H1 (cell line): ENCODE data around the gene CUX1. TPM values are rescaled to one million over a fixed set of nuclear protein-coding genes. Genes with fewer than 3 reads are reported as not detected.

Source experiments
- CTCF ChIA-PET: fragments of 300-600 bp; sonication (Branson Sonifier 250); formaldehyde crosslinking; loops from one replicate; lab custom pipeline; 2021; ENCODE audit not compliant: partially characterized antibody; lab: Charles Lee
- POLR2A ChIA-PET: fragments of 300-600 bp; sonication (Branson Sonifier 250); formaldehyde crosslinking; loops from one replicate; lab custom pipeline; 2021; ENCODE audit warnings: inconsistent platforms; ENCODE audit not compliant: partially characterized antibody; lab: Charles Lee
- DNase-seq, 2 experiments: peaks; one replicate each; pipeline versions ENCODE4 v3.0.0 to v3.0.0-alpha.2; 2010 to 2022; ENCODE audit warnings: low spot score in 2 of 2, low read depth in 1 of 2, mixed read lengths in 1 of 2
- FAIRE-seq: peaks from 2 replicates; lab custom pipeline; 2011; peaks lifted over from hg19 to GRCh38; lab: Jason Lieb, UNC
- H2AFZ ChIP-seq: 2 replicates; pipeline ENCODE4 v1.8.1; 2012; ENCODE audit warnings: low read length, inconsistent platforms
- H2AK5ac ChIP-seq: 2 replicates; pipeline ENCODE4 v1.6.1; 2013; ENCODE audit warnings: low read depth, low read length
- H2BK120ac ChIP-seq: replicated peaks from 2 replicates; pipeline ENCODE3; 2013; ENCODE audit warnings: low read depth, low read length, inconsistent platforms
- H2BK12ac ChIP-seq: 2 replicates; pipeline ENCODE4 v1.6.1; 2013; ENCODE audit warnings: low read depth, low read length
- H2BK15ac ChIP-seq: 2 replicates; pipeline ENCODE4 v1.6.1; 2013; ENCODE audit warnings: low read length
- H2BK20ac ChIP-seq: 2 replicates; pipeline ENCODE4 v1.6.1; 2013; ENCODE audit warnings: low read length
- H2BK5ac ChIP-seq: 2 replicates; pipeline ENCODE4 v1.6.1; 2013; ENCODE audit warnings: low read depth, low read length
- H3K14ac ChIP-seq: 2 replicates; pipeline ENCODE4 v1.6.1; 2013; ENCODE audit warnings: inconsistent platforms; ENCODE audit not compliant: insufficient read length
- H3K18ac ChIP-seq: 2 replicates; pipeline ENCODE4 v1.6.1; 2013; ENCODE audit warnings: low read length; ENCODE audit errors: extremely low read depth
- H3K23ac ChIP-seq: 2 replicates; pipeline ENCODE4 v1.6.1; 2013; ENCODE audit warnings: inconsistent platforms; ENCODE audit not compliant: insufficient read length
- H3K23me2 ChIP-seq: 2 replicates; pipeline ENCODE4 v1.6.1; 2013; ENCODE audit warnings: low read depth, low read length
- H3K27ac ChIP-seq: 2 replicates; pipeline ENCODE4 v1.6.1; 2011; ENCODE audit warnings: low read depth, low read length, inconsistent platforms
- H3K27me3 ChIP-seq, 4 experiments: replicated peaks in 1 of 4; 1 replicate in 1 of 4; 2 replicates in 3 of 4; pipeline versions ENCODE4 v1.6.1 to v1.8.1; 2011 to 2013; ENCODE audit warnings: low read length in 3 of 4, mild to moderate bottlenecking in 3 of 4, inconsistent platforms in 2 of 4, mixed read lengths in 2 of 4, moderate library complexity in 1 of 4; ENCODE audit not compliant: control insufficient read depth in 3 of 4, insufficient read depth in 3 of 4; ENCODE audit errors: extremely low read depth in 1 of 4
- H3K36me3 ChIP-seq, 4 experiments: 2 replicates each; pipeline versions ENCODE4 v1.6.1 to v1.8.1; 2011 to 2013; ENCODE audit warnings: mild to moderate bottlenecking in 4 of 4, low read length in 3 of 4, moderate library complexity in 2 of 4, control low read depth in 1 of 4, inconsistent platforms in 1 of 4; ENCODE audit not compliant: insufficient read depth in 4 of 4, control insufficient read depth in 2 of 4
- H3K4ac ChIP-seq: replicated peaks from 2 replicates; pipeline ENCODE3; 2013; ENCODE audit warnings: low read length, low read depth, mixed read lengths, inconsistent platforms; ENCODE audit not compliant: insufficient read length
- H3K4me1 ChIP-seq, 4 experiments: replicated peaks in 1 of 4; 1 replicate in 1 of 4; 2 replicates in 3 of 4; pipeline versions ENCODE4 v1.6.1 to v1.8.1; 2011 to 2013; ENCODE audit warnings: low read length in 3 of 4, inconsistent platforms in 2 of 4, mixed read lengths in 1 of 4; ENCODE audit not compliant: insufficient read depth in 4 of 4, control insufficient read depth in 3 of 4
- H3K4me2 ChIP-seq, 2 experiments: 2 replicates each; pipeline versions ENCODE4 v1.6.1 to v1.8.1; 2011 to 2013; ENCODE audit warnings: low read depth in 2 of 2, low read length in 2 of 2, control low read depth in 1 of 2, inconsistent platforms in 1 of 2, mild to moderate bottlenecking in 1 of 2; ENCODE audit not compliant: insufficient read depth in 1 of 2
- H3K4me3 ChIP-seq, 4 experiments: fragments of 200-600, 300-600 bp in 1 of 4; sonication (generic), shearing (Covaris generic), sonication (Bioruptor Twin) in 1 of 4; 2 replicates each; pipeline versions ENCODE4 v1.5.1 to v1.8.1; 2011 to 2016; ENCODE audit warnings: low read length in 4 of 4, low read depth in 3 of 4, control low read depth in 2 of 4, inconsistent platforms in 2 of 4, mild to moderate bottlenecking in 2 of 4, mixed read lengths in 1 of 4, moderate library complexity in 1 of 4; ENCODE audit not compliant: insufficient read depth in 2 of 4; ENCODE audit errors: extremely low read depth in 1 of 4
- H3K56ac ChIP-seq: replicated peaks from 2 replicates; pipeline ENCODE3; 2013; ENCODE audit warnings: low read depth, mild to moderate bottlenecking, mixed read lengths, low read length, inconsistent platforms; ENCODE audit not compliant: insufficient read length
- H3K79me1 ChIP-seq: 2 replicates; pipeline ENCODE4 v1.6.1; 2013; ENCODE audit warnings: low read depth, low read length, control low read depth
- H3K79me2 ChIP-seq, 2 experiments: 2 replicates each; pipeline versions ENCODE4 v1.6.1 to v1.8.1; 2012 to 2013; ENCODE audit warnings: low read length in 2 of 2, mild to moderate bottlenecking in 2 of 2, inconsistent platforms in 1 of 2; ENCODE audit not compliant: insufficient read depth in 2 of 2, control insufficient read depth in 1 of 2
- H3K9ac ChIP-seq, 4 experiments: replicated peaks in 1 of 4; 1 replicate in 1 of 4; 2 replicates in 3 of 4; pipeline versions ENCODE4 v1.6.1 to v1.8.1; 2011 to 2013; ENCODE audit warnings: low read depth in 3 of 4, low read length in 3 of 4, control low read depth in 2 of 4, mild to moderate bottlenecking in 2 of 4, moderate library complexity in 2 of 4, inconsistent platforms in 1 of 4; ENCODE audit errors: extremely low read depth in 1 of 4
- H3K9me3 ChIP-seq, 2 experiments: 2 replicates each; pipeline versions ENCODE4 v1.6.1 to v1.8.1; 2012 to 2013; ENCODE audit warnings: mild to moderate bottlenecking in 2 of 2, moderate library complexity in 2 of 2, control low read depth in 1 of 2, inconsistent platforms in 1 of 2, low read depth in 1 of 2, low read length in 1 of 2, mixed read lengths in 1 of 2; ENCODE audit not compliant: insufficient read depth in 2 of 2
- H4K20me1 ChIP-seq, 2 experiments: replicated peaks in 1 of 2; 2 replicates each; pipeline versions ENCODE3 to v1.8.1; 2011 to 2013; ENCODE audit warnings: inconsistent platforms in 2 of 2, low read length in 2 of 2, mild to moderate bottlenecking in 1 of 2; ENCODE audit not compliant: insufficient read depth in 2 of 2, control insufficient read depth in 1 of 2
- H4K5ac ChIP-seq: 2 replicates; pipeline ENCODE4 v1.6.1; 2013; ENCODE audit warnings: low read length, low read depth, mixed read lengths, inconsistent platforms; ENCODE audit not compliant: insufficient read length
- H4K8ac ChIP-seq: 2 replicates; pipeline ENCODE4 v1.8.0; 2013; ENCODE audit warnings: mild to moderate bottlenecking, moderate library complexity, low read length, inconsistent platforms; ENCODE audit not compliant: insufficient read depth; ENCODE audit errors: extremely low read depth
- H4K91ac ChIP-seq: replicated peaks from 2 replicates; pipeline ENCODE3; 2013; ENCODE audit warnings: low read length, mixed read lengths, inconsistent platforms; ENCODE audit not compliant: insufficient read length
- ATF3 ChIP-seq: IDR thresholded peaks from 2 replicates; pipeline ENCODE4 v1.6.1; 2011; ENCODE audit warnings: low read depth, mild to moderate bottlenecking, low read length; ENCODE audit not compliant: insufficient read depth
- CHD2 ChIP-seq: IDR thresholded peaks from 2 replicates; pipeline ENCODE4 v1.6.1; 2012; ENCODE audit warnings: low read length, improper control_type of control experiment
- EP300 ChIP-seq, 2 experiments: IDR thresholded peaks; 1 replicate in 1 of 2; 2 replicates in 1 of 2; pipeline ENCODE4 v1.6.1; 2011 to 2012; ENCODE audit warnings: low read depth in 2 of 2, low read length in 2 of 2, mild to moderate bottlenecking in 2 of 2, borderline replicate concordance in 1 of 2, inconsistent platforms in 1 of 2, moderate library complexity in 1 of 2
- MAFK ChIP-seq: IDR thresholded peaks from 2 replicates; pipeline ENCODE4 v1.6.1; 2012; ENCODE audit warnings: low read depth, mild to moderate bottlenecking, improper control_type of control experiment, low read length
- SIN3A ChIP-seq, 2 experiments: IDR thresholded peaks in 1 of 2; conservative IDR thresholded peaks in 1 of 2; 2 replicates each; pipeline ENCODE4 v1.6.1; 2011 to 2012; ENCODE audit warnings: low read length in 2 of 2, improper control_type of control experiment in 1 of 2, low read depth in 1 of 2, mild to moderate bottlenecking in 1 of 2
- SP4 ChIP-seq: IDR thresholded peaks from 2 replicates; pipeline ENCODE4 v1.6.1; 2012; ENCODE audit warnings: low read length, inconsistent platforms
- WGBS, 2 experiments: shearing (Covaris generic) in 1 of 2; methylation state at CpG; one replicate each; pipeline versions ENCODE4 v1.1.6 to v1.1.7; 2013 to 2015; ENCODE audit warnings: low lambda C conversion rate in 2 of 2, mixed read lengths in 2 of 2, inconsistent platforms in 1 of 2, low coverage in 1 of 2, missing lambda C conversion rate in 1 of 2; ENCODE audit not compliant: insufficient replicate concordance in 2 of 2, insufficient coverage in 1 of 2, insufficient read length in 1 of 2; ENCODE audit errors: extremely low coverage in 1 of 2, missing lambda C conversion rate in 1 of 2; 5-methylcytosine and 5-hydroxymethylcytosine counted together
- polyA plus RNA-seq, 7 experiments: library from polyadenylated mRNA; depleted of rRNA in 3 of 7; stranded (reverse) in 5 of 7; unstranded in 2 of 7; fragments of >200 nt in 5 of 7; fragments of 200-250 nt in 2 of 7; gene quantifications; 1 replicate in 5 of 7; 2 replicates in 1 of 7; 4 replicates in 1 of 7; pipeline versions ENCODE4 v1.2.1 to v1.2.3, GENCODE V29; 2011 to 2013; ENCODE audit warnings: missing spikeins in 2 of 7, mixed read lengths in 2 of 7
- total RNA-seq: library from RNA; stranded (reverse); fragmentation: NEBNext Ultra II Directional; extraction: Animal tissue kit (Norgen Biotek cat#: 25700); gene quantifications from 2 replicates; pipeline ENCODE4 v1.2.1, GENCODE V29; 2021

Gene CUX1
- total and polyA plus RNA-seq, 2 of the 8 experiments (the other 6 are each of a cell fraction or from before 2014, with no cell fraction given): 21.6 to 65.9 TPM

- ChIA-PET POLR2A (interaction anchor here (0.6 to 2.0 kb wide), 2 partner anchors 10 to 20 kb away, joined by 3 to 6 read pairs; no protein-coding TSS in a partner anchor), CTCF (interaction anchor here (1.1 to 2.2 kb wide), 5 partner anchors 10 to 109 kb away, joined by 3 to 6 read pairs (median 3); no protein-coding TSS in a partner anchor)
- H3K27me3 ChIP-seq: no peaks in the 10 kb centered on the region
- H2AK5ac ChIP-seq: no peak overlapping the region
- FAIRE-seq: no peak
- no peak overlapping the region for H2BK120ac ChIP-seq
- H3K27ac ChIP-seq: no peak overlapping the region
- no peak overlapping the region for H3K4ac ChIP-seq
- no peak for TF ChIP-seq MAFK
- TF ChIP-seq CHD2: no peak
- no peak for TF ChIP-seq EP300 (IDR thresholded peaks at IDR 0.05; ENCODE audit: borderline replicate concordance in 1 of 2, low read depth in 2 of 2, low read length in 2 of 2)
- no peak for TF ChIP-seq SP4
- no peak for TF ChIP-seq ATF3
- TF ChIP-seq SIN3A (conservative IDR thresholded peaks at IDR 0.05 in 1 of 2, IDR thresholded peaks at IDR 0.05 in 1 of 2; ENCODE audit: low read depth in 1 of 2, low read length in 2 of 2): no peak
- TF ChIP-seq, all 59 proteins: peak for 0
- no peak overlapping the region for H3K23ac ChIP-seq
- peaks cover 10% of the 10 kb centered on the region in 2 experiments for H4K20me1 ChIP-seq
- peaks cover 8 to 22% (median 15%) of the 10 kb centered on the region in 4 experiments for H3K4me1 ChIP-seq
- H3K9me3 ChIP-seq: 0 out of 4 replicates have a peak, but pooled peaks cover 0 to 4% of the 10 kb centered on the region in 2 experiments
- 0 out of 2 replicates have a peak overlapping the region, but pooled peaks have one; percentile 75 for H2BK12ac ChIP-seq
- peaks cover 0 to 48% of the 10 kb centered on the region in 2 experiments; a peak in 2 of 4 replicates for H3K79me2 ChIP-seq
- no peak overlapping the region for H4K8ac ChIP-seq
- H3K18ac ChIP-seq: no peak overlapping the region; the same call in 1 of the 2 replicates
- no peak overlapping the region for H3K14ac ChIP-seq
- H3K56ac ChIP-seq: no peak overlapping the region
- H2BK15ac ChIP-seq: 0 out of 2 replicates have a peak overlapping the region, but pooled peaks have one; percentile 81
- H4K91ac ChIP-seq: no peak overlapping the region
- H4K5ac ChIP-seq: no peak overlapping the region
- H3K4me3 ChIP-seq: no peak overlapping the region
- H2BK20ac ChIP-seq: no peak overlapping the region
- no peak overlapping the region for H3K4me2 ChIP-seq
- H3K79me1 ChIP-seq: peaks cover 6% of the 10 kb centered on the region
- H3K9ac ChIP-seq: no peak overlapping the region
- peak overlapping the region; percentile 71 for H2BK5ac ChIP-seq
- H3K23me2 ChIP-seq: no peaks in the 10 kb centered on the region
- no peaks in the 10 kb centered on the region; a peak in 1 of 8 replicates for H3K36me3 ChIP-seq
- no peak overlapping the region for H2AFZ ChIP-seq
- no peak for DNase-seq
- 88% methylated on average over 18 of the region's 18 CpGs; no CpG with 5 or more reads in 1 of the 2 experiments for WGBS, 2 experiments
Observed at GRCh38 chr7:101984133-101984879, 166.9 kb downstream of the CUX1 start.
